HG02623 (cell line): ENCODE measurements around the gene NUDT14.

Source experiments
- ATAC-seq: cut with Tn5 transposase; IDR thresholded peaks from one replicate; pipeline ENCODE4 v1.9.1; 2021; ENCODE audit warnings: moderate library complexity; ENCODE audit not compliant: unreplicated experiment

The NUDT14 gene

DNA sequence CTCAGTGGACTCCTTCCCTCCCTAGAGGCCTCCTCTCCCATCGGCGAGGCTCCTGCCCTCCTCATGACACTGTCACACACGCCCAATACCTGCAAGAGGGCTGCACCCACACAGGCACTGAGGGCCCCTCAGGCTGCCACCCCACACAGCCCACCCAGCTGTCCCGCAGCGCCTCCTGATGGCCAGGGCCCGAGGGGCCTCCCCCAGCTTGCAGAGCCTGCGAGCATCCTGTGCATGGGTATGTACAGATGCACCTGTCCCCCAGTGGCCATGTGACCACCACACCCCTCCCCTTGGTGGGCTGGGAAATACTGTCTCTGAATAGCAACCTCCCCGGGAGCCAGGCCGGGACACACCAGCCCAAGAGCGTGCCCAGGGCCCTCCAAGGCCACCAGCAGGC, 19.0 kb upstream of the NUDT14 start:
- no peak for ATAC-seq

DNA sequence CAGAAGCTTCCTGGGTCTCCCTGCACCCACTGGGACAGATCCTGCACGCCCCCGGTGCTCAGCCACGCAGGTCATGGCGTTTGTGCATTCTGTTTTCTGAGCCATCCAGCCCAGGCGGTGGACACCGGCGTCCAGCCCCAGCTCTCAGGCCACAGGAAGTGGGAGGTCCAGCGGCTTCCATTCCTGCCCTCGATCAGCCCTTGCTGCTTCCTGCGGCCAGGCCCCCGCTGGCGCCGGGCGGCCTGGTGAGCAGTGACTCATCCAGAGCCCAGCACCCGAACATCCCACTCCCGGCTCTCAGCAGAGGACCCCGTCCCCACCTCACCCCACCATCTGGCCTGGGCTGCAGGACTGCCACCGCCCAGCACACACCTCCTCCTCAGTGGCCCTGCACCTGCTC, 18.0 kb upstream of the NUDT14 start:
- ATAC-seq, result no peak

GRCh38 chr14:105198588-105198987, 17.5 kb upstream of the NUDT14 start:
- ATAC-seq, result no peak

GRCh38 chr14:105197211-105197641, 16.1 kb upstream of the NUDT14 start:
- no peak for ATAC-seq

DNA sequence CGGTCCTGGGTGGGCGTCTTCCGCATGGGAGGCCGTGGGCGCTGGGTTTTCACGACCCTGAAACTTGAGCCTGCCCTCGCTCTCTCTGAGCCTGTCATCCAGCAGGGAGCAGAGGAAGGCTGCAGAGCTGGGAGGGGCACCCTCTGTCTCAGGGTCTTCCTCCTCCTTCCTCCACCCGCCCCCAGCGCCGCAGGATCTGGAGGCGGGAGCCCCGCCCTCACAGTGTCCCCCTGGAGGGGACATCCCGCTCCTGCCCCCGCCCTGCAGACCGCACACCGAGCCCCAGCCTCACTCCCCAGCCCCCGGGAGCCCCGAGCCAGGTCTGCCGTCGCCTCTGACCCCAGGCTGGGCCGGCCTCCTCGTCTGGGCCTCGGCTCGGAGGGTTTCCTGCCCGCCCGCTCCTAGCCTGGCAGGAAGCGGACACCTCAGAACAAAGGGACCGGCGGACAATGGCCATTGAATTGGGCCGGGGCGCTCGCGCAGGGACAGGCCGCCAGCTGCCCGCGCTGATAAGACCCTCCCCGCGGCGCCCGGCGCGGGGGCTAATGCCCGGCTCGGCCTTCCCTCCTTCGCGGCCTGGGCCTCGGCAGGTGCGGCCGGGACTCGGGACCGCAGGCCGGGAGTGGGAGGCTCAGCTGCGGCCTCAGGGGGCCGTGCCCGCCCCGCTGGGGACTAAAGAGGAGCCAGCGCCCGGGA, 15.3 kb upstream of the NUDT14 start:
- no peak for ATAC-seq

- ATAC-seq, result no peak
Observed at GRCh38 chr14:105195522-105196264, 14.6 kb upstream of the NUDT14 start.

- ATAC-seq, result no peak
Observed at GRCh38 chr14:105195051-105195450, 13.9 kb upstream of the NUDT14 start.

GRCh38 chr14:105193916-105194782, 13.0 kb upstream of the NUDT14 start:
- ATAC-seq, result no peak

- no peak for ATAC-seq
Observed at GRCh38 chr14:105192866-105193731, 12.0 kb upstream of the NUDT14 start.

- ATAC-seq, result no peak
Observed at GRCh38 chr14:105187935-105188524, 6.9 kb upstream of the NUDT14 start.

- no peak for ATAC-seq
Observed at GRCh38 chr14:105187116-105187515, 6.0 kb upstream of the NUDT14 start.

DNA sequence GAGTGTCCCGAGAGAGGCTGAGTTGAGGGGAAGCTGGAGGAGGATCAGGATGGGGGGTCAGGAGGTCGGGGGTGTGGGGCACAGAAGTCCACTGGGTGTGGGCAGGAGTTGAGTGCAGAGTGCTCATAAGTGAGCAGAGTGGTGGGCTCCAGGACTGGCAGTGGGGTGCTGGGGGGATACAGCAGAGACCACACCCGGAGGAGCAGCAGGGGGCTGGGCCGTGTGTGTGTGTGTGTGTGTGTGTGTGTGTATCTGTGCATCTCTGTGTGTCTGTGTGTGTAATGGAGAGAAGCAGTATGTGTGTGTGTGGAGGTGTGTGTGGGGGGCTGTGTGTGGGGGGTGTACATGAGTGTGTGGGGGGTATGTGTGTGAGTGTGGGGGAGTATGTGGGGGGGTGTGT, 4.9 kb upstream of the NUDT14 start:
- ATAC-seq, result no peak

DNA sequence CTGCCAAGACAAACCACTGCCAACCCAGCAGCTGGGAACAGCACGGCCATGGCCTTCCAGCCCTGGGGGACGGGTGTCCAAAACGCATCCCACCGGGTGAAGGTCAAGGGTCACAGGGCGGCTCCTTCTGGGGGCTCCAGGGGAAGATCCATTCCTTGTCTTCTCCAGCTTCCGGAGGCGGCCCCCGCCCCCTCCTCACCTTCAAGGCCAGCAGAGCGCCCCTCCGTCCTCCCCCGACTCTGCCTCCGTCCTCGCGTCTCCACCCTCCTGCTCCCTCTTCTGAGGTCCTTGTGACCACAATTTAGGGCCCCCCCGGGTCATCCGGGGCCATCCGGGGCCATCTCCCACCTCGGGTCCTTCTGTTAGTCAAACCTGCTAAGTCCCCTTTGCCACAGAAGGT, 3.9 kb upstream of the NUDT14 start:
- no peak for ATAC-seq

DNA sequence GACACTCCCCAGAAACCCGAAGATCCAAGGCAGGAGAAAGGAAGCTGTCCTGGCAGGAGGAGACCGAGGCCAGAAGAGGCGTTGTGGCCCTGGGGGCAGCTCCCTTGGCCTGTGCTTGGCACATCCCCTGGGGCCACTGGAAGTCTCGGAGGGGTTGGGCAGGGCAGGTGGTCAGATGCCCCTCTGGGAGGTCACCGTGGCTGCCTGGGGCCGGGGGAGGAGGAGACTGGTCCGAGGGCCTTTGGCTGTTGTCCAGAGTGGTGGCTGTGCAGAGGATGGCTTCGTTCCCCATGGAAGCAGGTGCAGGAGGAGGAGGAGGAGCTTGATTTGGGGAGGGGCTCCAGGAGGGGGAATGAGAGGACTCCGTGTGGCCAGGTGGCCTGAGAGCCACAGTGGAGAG, 3.3 kb upstream of the NUDT14 start:
- no peak for ATAC-seq

DNA sequence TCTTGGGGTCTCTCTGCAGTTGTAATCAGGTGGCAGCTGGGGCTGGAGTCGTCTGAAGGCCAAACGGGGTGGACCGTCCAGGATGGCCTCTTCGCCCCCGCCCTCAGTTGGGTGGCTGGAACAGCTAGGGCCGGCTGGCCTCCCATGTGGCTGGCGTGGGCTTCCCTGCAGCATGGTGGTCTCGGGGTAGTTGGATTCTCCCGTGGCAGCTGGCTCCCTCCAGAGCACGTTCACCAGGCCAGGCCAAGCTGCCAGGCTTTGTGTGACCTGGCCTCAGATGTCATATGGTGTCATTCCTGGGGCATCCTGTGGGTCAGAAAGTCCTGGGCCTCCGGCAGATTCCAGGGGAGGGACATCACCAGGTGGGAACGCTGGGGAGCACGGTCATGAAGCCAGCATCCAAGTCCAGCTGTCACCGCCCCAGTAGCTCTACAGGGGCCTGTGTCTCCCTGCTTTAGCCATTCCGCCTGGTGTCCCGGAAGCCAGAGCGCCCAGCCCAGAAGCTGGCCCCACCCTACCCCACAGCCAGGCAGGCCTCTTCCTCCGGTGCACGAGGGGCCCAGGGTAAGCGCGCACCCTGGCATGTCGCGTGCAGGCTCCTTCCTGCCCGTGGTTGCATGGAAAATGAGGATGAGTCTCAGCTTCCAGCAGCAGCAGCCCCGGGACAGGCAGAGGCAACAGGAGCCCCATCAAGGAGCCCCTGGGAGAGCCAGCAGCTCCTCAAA, 1.3 kb upstream of the NUDT14 start:
- no peak for ATAC-seq

- no peak for ATAC-seq
Observed at GRCh38 chr14:105181549-105182295, 610 bp upstream of the NUDT14 start.

DNA sequence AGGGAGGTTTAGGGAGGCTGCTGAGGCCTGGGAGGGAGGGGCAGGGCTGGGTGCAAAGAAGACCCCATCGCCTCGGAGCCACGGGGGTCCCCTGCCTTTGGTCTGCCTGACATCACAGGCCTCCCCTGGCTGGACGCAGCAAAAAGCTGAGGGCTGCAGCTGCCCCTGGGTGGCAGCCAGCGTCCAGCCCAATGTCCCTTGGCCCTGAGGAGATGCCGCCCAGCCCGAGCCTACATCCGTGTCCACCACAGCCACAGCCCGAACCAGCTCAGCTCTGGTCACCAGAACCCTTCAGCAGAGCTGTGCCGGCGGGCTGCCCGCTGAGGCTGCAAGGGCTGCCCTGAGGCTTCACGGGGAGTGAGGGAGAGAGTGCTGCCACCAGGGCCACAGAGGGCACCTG, 1.9 kb downstream of the NUDT14 start:
- ATAC-seq, result no peak

GRCh38 chr14:105178868-105179140, 2.3 kb downstream of the NUDT14 start:
- ATAC-seq, result no peak
